GM23248 (cell line): ENCODE measurements around the gene TXNRD2. TPM values are rescaled to one million over a fixed set of nuclear protein-coding genes. Genes with fewer than 3 reads are reported as not detected.

ENCODE experiments used
- DNase-seq: peaks from one replicate; pipeline ENCODE4 v3.0.0-alpha.2; 2015
- H2AFZ ChIP-seq: fragments of 200-600 bp; sonication (generic); 2 replicates; pipeline ENCODE4 v1.6.1; 2016; ENCODE audit warnings: antibody characterized with exemption
- H3F3A ChIP-seq: fragments of 200-600 bp; sonication (generic); 2 replicates; pipeline ENCODE4 v1.6.1; 2016; ENCODE audit warnings: mild to moderate bottlenecking, antibody characterized with exemption, mixed run types; ENCODE audit not compliant: insufficient read depth
- H3K27ac ChIP-seq: fragments of 200-600 bp; sonication (generic); 2 replicates; pipeline ENCODE4 v1.5.1; 2016; ENCODE audit warnings: mild to moderate bottlenecking
- H3K27me3 ChIP-seq: fragments of 200-600 bp; sonication (generic); replicated peaks from 2 replicates; pipeline ENCODE4 v1.6.1; 2016; ENCODE audit warnings: mild to moderate bottlenecking; ENCODE audit not compliant: insufficient read depth
- H3K36me3 ChIP-seq: fragments of 200-600 bp; sonication (generic); 2 replicates; pipeline ENCODE4 v1.6.1; 2016; ENCODE audit warnings: low read depth, mild to moderate bottlenecking
- H3K4me1 ChIP-seq: fragments of 200-600 bp; sonication (generic); 2 replicates; pipeline ENCODE4 v1.6.1; 2016; ENCODE audit warnings: mild to moderate bottlenecking; ENCODE audit not compliant: insufficient read depth
- H3K4me2 ChIP-seq: fragments of 200-600 bp; sonication (generic); one replicate; pipeline ENCODE4 v1.6.1; 2016; ENCODE audit warnings: mild to moderate bottlenecking; ENCODE audit not compliant: unreplicated experiment
- H3K4me3 ChIP-seq: fragments of 200-600 bp; sonication (generic); 2 replicates; pipeline ENCODE4 v1.5.1; 2016; ENCODE audit warnings: mild to moderate bottlenecking
- H3K79me2 ChIP-seq: fragments of 200-600 bp; sonication (generic); 2 replicates; pipeline ENCODE4 v1.6.1; 2016; ENCODE audit warnings: mild to moderate bottlenecking; ENCODE audit not compliant: insufficient read depth
- H3K9ac ChIP-seq: fragments of 200-600 bp; sonication (generic); 2 replicates; pipeline ENCODE4 v1.6.1; 2016; ENCODE audit warnings: mild to moderate bottlenecking
- H3K9me2 ChIP-seq: fragments of 200-600 bp; sonication (generic); 2 replicates; pipeline ENCODE4 v1.6.1; 2016; ENCODE audit warnings: mixed run types, mild to moderate bottlenecking, moderate library complexity; ENCODE audit not compliant: insufficient read depth
- H3K9me3 ChIP-seq: fragments of 200-600 bp; sonication (generic); one replicate; pipeline ENCODE4 v1.6.1; 2017; ENCODE audit warnings: low read depth
- H4K20me1 ChIP-seq: fragments of 200-600 bp; sonication (generic); 2 replicates; pipeline ENCODE4 v1.6.0; 2016; ENCODE audit not compliant: insufficient read depth
- EZH2 ChIP-seq: fragments of 200-600 bp; sonication (generic); IDR thresholded peaks from 2 replicates; pipeline ENCODE4 v1.6.1; 2018; ENCODE audit warnings: antibody characterized with exemption, mild to moderate bottlenecking; ENCODE audit not compliant: insufficient read depth, poor library complexity, severe bottlenecking
- EZH2phosphoT487 ChIP-seq: fragments of 200-600 bp; sonication (generic); IDR thresholded peaks from 2 replicates; pipeline ENCODE4 v1.6.1; 2018; ENCODE audit warnings: antibody characterized with exemption, moderate library complexity, mild to moderate bottlenecking, low read depth; ENCODE audit not compliant: insufficient read depth
- WGBS, 2 experiments: methylation state at CpG; one replicate each; pipeline ENCODE4 v1.1.6; 2015 to 2017; ENCODE audit warnings: low lambda C conversion rate in 2 of 2, low coverage in 1 of 2; ENCODE audit errors: missing lambda C conversion rate in 2 of 2; 5-methylcytosine and 5-hydroxymethylcytosine counted together
- in situ Hi-C: fragments of 300-500 bp; cut with MboI; formaldehyde crosslinking; loops from 2 replicates; pipeline ENCODE4 v1.15.0; 2020
- polyA plus RNA-seq: library from polyadenylated mRNA; unstranded; fragments of >200 nt; fragmentation: Nextera tagmentation; extraction: Ambion mirVana; gene quantifications from 2 replicates; pipeline ENCODE4 v1.2.1, GENCODE V29; 2016
- total RNA-seq: library from RNA; depleted of rRNA; stranded (reverse); fragments of >200 nt; shearing (Covaris generic); gene quantifications from 2 replicates; pipeline ENCODE4 v1.2.3, GENCODE V29; 2014

The TXNRD2 gene
- total and polyA plus RNA-seq, 2 experiments from 2014 or later = 20.1 to 24.8 TPM

DNA sequence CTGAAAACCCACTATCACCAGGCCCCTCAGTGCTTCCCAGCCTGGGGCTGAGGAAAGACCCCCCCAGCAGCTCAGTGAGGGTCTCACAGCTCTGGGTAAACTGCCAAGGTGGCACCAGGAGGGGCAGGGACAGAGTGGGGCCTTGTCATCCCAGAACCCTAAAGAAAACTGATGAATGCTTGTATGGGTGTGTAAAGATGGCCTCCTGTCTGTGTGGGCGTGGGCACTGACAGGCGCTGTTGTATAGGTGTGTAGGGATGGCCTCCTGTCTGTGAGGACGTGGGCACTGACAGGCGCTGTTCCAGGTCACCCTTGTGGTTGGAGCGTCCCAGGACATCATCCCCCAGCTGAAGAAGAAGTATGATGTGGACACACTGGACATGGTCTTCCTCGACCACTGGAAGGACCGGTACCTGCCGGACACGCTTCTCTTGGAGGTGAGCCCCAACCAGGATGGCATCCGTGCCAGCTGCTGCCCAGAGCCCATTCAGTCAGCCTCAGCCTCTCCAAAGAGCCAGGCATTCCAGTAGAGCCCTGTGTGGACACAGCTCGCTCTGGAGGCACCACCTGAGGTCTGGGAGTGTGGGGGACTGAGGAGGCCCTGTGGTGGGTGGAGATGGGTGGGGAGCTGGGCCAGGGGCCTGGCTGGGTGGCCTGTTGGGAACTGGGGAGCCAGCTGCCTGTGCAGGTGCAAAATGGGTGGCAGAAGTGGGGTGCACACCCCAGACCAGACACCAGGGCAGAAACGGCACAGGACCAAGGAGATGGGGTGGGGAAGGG, 22.4 kb upstream of the TXNRD2 start:
- DNase-seq = no peak
- 93 to 98% methylated on average over 11 to 12 of the region's 12 CpGs for WGBS, 2 experiments
- no peak overlapping the region for H2AFZ ChIP-seq

DNA sequence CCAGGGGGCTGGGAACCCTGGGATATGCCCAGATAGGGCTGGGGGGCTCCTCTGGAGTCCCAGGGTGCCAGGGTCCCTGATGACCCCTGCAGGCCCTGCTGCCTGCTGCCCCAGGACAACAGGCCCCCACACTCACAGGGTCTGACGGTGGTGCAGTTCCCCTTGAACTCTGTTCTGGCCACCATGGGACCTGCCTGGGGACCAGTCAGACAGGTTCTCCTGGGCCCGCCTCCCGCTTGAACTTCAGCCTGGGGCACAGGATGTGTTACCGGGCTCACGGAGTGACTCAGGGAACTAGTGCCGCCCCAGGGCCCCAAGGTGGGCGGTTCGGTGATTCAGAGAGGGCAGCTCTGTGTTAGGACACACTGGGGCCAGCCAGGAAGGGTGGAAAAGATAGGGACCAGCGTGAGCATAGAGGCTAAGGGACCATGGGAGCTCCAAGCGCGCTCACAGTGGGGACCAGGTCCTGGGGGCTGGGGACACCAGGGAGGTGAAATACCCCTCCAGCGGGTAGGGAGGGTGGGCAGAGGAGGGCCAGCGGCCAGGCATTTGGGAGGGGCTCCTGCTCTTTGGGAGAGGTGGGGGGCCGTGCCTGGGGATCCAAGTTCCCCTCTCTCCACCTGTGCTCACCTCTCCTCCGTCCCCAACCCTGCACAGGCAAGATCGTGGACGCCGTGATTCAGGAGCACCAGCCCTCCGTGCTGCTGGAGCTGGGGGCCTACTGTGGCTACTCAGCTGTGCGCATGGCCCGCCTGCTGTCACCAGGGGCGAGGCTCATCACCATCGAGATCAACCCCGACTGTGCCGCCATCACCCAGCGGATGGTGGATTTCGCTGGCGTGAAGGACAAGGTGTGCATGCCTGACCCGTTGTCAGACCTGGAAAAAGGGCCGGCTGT, 21.5 kb upstream of the TXNRD2 start:
- Histone ChIP-seq H3K4me3 (no peak overlapping the region), H3K4me1 (peaks cover 22% of the 10 kb centered on the region), H2AFZ (no peak overlapping the region), H3K9me2 (no peaks in the 10 kb centered on the region), H3K4me2 (peak overlapping the region; percentile 59), H4K20me1 (no peaks in the 10 kb centered on the region), H3K9ac (no peak overlapping the region), H3K27ac (no peak overlapping the region), H3K9me3 (no peaks in the 10 kb centered on the region), H3F3A (peaks cover 10% of the 10 kb centered on the region; the same call in 1 of the 2 replicates), H3K79me2 (no peaks in the 10 kb centered on the region), H3K36me3 (no peaks in the 10 kb centered on the region; the same call in 1 of the 2 replicates), H3K27me3 (no peaks in the 10 kb centered on the region)
- DNase-seq = peak; percentile 94
- in situ Hi-C loops = no loop called here
- WGBS, 2 experiments = 70 to 73% methylated on average over 30 of the region's 30 CpGs
- TF ChIP-seq EZH2phosphoT487 (no peak), EZH2 (no peak)

More for the DNA sequence above, 22.4 kb upstream of the TXNRD2 start:
- no peaks in the 10 kb centered on the region for H3K9me2 ChIP-seq
- TF ChIP-seq EZH2phosphoT487 = no peak
- no peak for TF ChIP-seq EZH2
- no peak overlapping the region for H3K27ac ChIP-seq
- no peaks in the 10 kb centered on the region for H3K79me2 ChIP-seq
- no peaks in the 10 kb centered on the region for H4K20me1 ChIP-seq
- H3K4me2 ChIP-seq = no peak overlapping the region
- no peaks in the 10 kb centered on the region for H3K27me3 ChIP-seq
- in situ Hi-C loops = no loop called here
- H3K4me1 ChIP-seq = peaks cover 15% of the 10 kb centered on the region
- H3K9me3 ChIP-seq = no peaks in the 10 kb centered on the region
- peaks cover 8% of the 10 kb centered on the region; the same call in 1 of the 2 replicates for H3F3A ChIP-seq
- no peak overlapping the region for H3K9ac ChIP-seq
- no peaks in the 10 kb centered on the region; the same call in 1 of the 2 replicates for H3K36me3 ChIP-seq
- H3K4me3 ChIP-seq = no peak overlapping the region

DNA sequence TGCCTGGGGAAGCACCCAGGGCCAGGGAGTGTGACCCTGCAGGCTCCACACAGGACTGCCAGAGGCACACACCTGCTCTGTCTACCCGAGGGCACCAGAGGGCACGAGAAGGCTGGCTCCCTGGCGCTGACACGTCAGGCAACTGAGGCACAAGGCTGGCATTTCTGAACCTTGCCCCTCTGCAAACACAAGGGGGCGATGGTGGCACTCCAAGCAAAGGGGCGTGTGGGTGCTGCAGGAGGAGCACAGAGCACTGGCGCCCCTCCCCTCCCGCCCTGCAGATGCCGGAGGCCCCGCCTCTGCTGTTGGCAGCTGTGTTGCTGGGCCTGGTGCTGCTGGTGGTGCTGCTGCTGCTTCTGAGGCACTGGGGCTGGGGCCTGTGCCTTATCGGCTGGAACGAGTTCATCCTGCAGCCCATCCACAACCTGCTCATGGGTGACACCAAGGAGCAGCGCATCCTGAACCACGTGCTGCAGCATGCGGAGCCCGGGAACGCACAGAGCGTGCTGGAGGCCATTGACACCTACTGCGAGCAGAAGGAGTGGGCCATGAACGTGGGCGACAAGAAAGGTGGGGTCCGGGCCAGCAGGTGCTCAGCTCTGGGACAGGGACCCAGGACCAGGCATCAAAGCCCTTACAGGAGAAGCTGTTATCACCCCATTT, 20.8 kb upstream of the TXNRD2 start:
- no peak for TF ChIP-seq EZH2phosphoT487
- TF ChIP-seq EZH2 = no peak
- Histone ChIP-seq H4K20me1 (no peaks in the 10 kb centered on the region), H3F3A (peaks cover 18% of the 10 kb centered on the region; the same call in 1 of the 2 replicates), H3K4me3 (no peak overlapping the region), H3K27me3 (no peaks in the 10 kb centered on the region), H3K36me3 (no peaks in the 10 kb centered on the region; the same call in 1 of the 2 replicates), H3K9me2 (no peaks in the 10 kb centered on the region), H3K79me2 (no peaks in the 10 kb centered on the region), H3K27ac (no peak overlapping the region), H3K9me3 (no peaks in the 10 kb centered on the region), H3K4me2 (peak overlapping the region; percentile 59), H3K4me1 (peaks cover 25% of the 10 kb centered on the region), H2AFZ (no peak overlapping the region), H3K9ac (no peak overlapping the region)
- 44 to 54% methylated on average over 20 to 22 of the region's 22 CpGs for WGBS, 2 experiments
- peak; percentile 90 for DNase-seq
- in situ Hi-C loops = no loop called here

DNA sequence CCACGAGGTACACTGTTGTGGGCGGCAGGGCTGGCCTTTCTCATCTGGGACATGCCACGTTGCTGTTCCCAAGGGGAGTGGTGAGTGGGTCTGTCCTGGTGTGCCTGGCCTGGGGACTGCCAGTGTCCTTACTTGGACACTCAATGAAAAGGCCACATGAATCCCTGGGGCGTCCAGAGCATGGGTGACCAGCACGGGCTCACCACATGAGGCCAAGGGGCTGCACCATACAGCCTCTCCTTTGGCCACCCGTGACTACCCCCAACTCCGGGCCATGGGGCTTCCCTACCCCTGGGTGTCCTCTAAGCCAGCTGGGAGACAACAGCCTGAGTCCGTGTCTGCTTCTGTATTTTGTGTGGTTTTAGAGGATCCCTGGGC, 20.2 kb upstream of the TXNRD2 start:
- no peak for TF ChIP-seq EZH2phosphoT487
- no peak for TF ChIP-seq EZH2
- no peak for DNase-seq
- no peaks in the 10 kb centered on the region for H4K20me1 ChIP-seq
- H3K9me3 ChIP-seq = no peaks in the 10 kb centered on the region
- no peak overlapping the region for H3K4me3 ChIP-seq
- H3K4me2 ChIP-seq = no peak overlapping the region
- no peak overlapping the region for H3K9ac ChIP-seq
- 81 to 87% methylated on average over 8 of the region's 8 CpGs for WGBS, 2 experiments
- H3F3A ChIP-seq = peaks cover 18% of the 10 kb centered on the region; the same call in 1 of the 2 replicates
- no peaks in the 10 kb centered on the region for H3K36me3 ChIP-seq
- in situ Hi-C loops = no loop called here
- H3K9me2 ChIP-seq = no peaks in the 10 kb centered on the region
- H3K4me1 ChIP-seq = peaks cover 25% of the 10 kb centered on the region
- no peaks in the 10 kb centered on the region for H3K27me3 ChIP-seq
- H3K79me2 ChIP-seq = no peaks in the 10 kb centered on the region
- H2AFZ ChIP-seq = no peak overlapping the region
- H3K27ac ChIP-seq = no peak overlapping the region
